Measurements from ENCODE around the gene SPATA4. TPM values are rescaled to one million over a fixed set of nuclear protein-coding genes. Genes with fewer than 3 reads are reported as not detected.

The SPATA4 gene
- total and polyA plus RNA-seq, 2 of the 4 experiments (the other 2 are of a cell fraction) = under 0.01 to 0.09 TPM

GRCh38 chr4:176142253-176142652 is 53.1 kb downstream of the SPATA4 start:
- Histone ChIP-seq H3K4ac (ENCODE audit: low read depth, low read length) (no peak overlapping the region), H3K9me3 (ENCODE audit: control insufficient read depth, insufficient read depth, low read length) (no peaks in the 10 kb centered on the region), H4K8ac (ENCODE audit: low read depth in 2 of 2, low read length in 2 of 2) (no peak overlapping the region), H3K4me1 (ENCODE audit: control insufficient read depth, insufficient read depth, low read length) (no peaks in the 10 kb centered on the region), H4K20me1 (ENCODE audit: insufficient read depth, low read length) (no peaks in the 10 kb centered on the region), H3K79me1 (ENCODE audit: low read depth in 1 of 2, low read length in 2 of 2) (no peaks in the 10 kb centered on the region), H3K14ac (replicated peaks; ENCODE audit: low read depth, low read length) (no peak overlapping the region), H2BK15ac (ENCODE audit: low read depth, low read length) (no peak overlapping the region), H3K23ac (ENCODE audit: low read depth, low read length) (no peak overlapping the region), H4K91ac (ENCODE audit: insufficient read depth, low read depth, low read length) (no peak overlapping the region), H2BK20ac (ENCODE audit: low read depth, low read length) (no peak overlapping the region), H3K56ac (ENCODE audit: extremely low read depth, insufficient read depth, low read length) (no peak overlapping the region), H2AK9ac (replicated peaks; ENCODE audit: low read depth, low read length, poor library complexity) (no peak overlapping the region), H3K4me3 (ENCODE audit: insufficient read depth, low read depth, low read length) (no peak overlapping the region), H2AFZ (replicated peaks; ENCODE audit: low read length, poor library complexity) (no peak overlapping the region), H3K9me1 (ENCODE audit: insufficient read depth, low read length) (no peaks in the 10 kb centered on the region), H2BK5ac (ENCODE audit: low read depth, low read length, poor library complexity, severe bottlenecking) (no peak overlapping the region), H2BK120ac (ENCODE audit: low read depth, low read length) (no peak overlapping the region), H2AK5ac (ENCODE audit: low read depth, low read length) (no peak overlapping the region), H3K27ac (ENCODE audit: insufficient read depth, low read length) (no peak overlapping the region), H3K36me3 (ENCODE audit: control insufficient read depth, insufficient read depth, low read length) (no peaks in the 10 kb centered on the region), H4K5ac (ENCODE audit: low read depth, low read length) (no peak overlapping the region), H3K4me2 (ENCODE audit: low read depth, low read length) (no peak overlapping the region), H3K18ac (ENCODE audit: low read depth, low read length) (no peak overlapping the region), H3K27me3 (ENCODE audit: control insufficient read depth, insufficient read depth, low read length) (no peaks in the 10 kb centered on the region), H3K9ac (ENCODE audit: low read depth, low read length) (no peak overlapping the region)
- POLR2A ChIA-PET (ENCODE audit: unreplicated experiment) = no interaction called here
- TF ChIP-seq BHLHE40 (IDR thresholded peaks at IDR 0.05; ENCODE audit: low read depth, low read length) (no peak), RFX5 (IDR thresholded peaks at IDR 0.05; ENCODE audit: low read depth, low read length) (no peak), MAFK (IDR thresholded peaks at IDR 0.05; ENCODE audit: low read depth, low read length) (no peak), CEBPB (IDR thresholded peaks at IDR 0.05; ENCODE audit: low read depth, low read length) (no peak), NFE2L2 (IDR thresholded peaks at IDR 0.05; ENCODE audit: low read depth, low read length) (no peak), CTCF (conservative IDR thresholded peaks at IDR 0.05; ENCODE audit: low read depth, low read length) (no peak), CHD1 (IDR thresholded peaks at IDR 0.05; ENCODE audit: low read depth, low read length) (no peak), RCOR1 (IDR thresholded peaks at IDR 0.05; ENCODE audit: insufficient replicate concordance, low read length) (no peak)
- dilution Hi-C loops (cut with HindIII; ENCODE audit: low sequenced_read_pairs, unreplicated experiment) (no loop called here), intact Hi-C loops (cut with micrococcal nuclease) (no loop called here), in situ Hi-C loops (cut with MboI; ENCODE audit: low sequenced_read_pairs) (loop anchor here (10.0 kb wide), 1 partner anchor 193 kb away; no protein-coding TSS in a partner anchor)
- DNase-seq (no peak), ATAC-seq (ENCODE audit: low read depth) (no peak)
- no CpG with 5 or more reads among the region's 2 CpGs for WGBS, 2 experiments (ENCODE audit: extremely low coverage in 2 of 2, insufficient read length in 1 of 2)
- no TSS peak for BruUV-seq (replicated peaks)
- CTCF ChIA-PET = interaction anchor here (0.9 kb wide), 1 partner anchor 11 kb away, joined by 3 read pairs; no protein-coding TSS in a partner anchor
